H1 (cell line): Measurements from ENCODE around the gene ZNF581. TPM values are rescaled to one million over a fixed set of nuclear protein-coding genes. Genes with fewer than 3 reads are reported as not detected.

Experiments used
- CTCF ChIA-PET: fragments of 300-600 bp; sonication (Branson Sonifier 250); formaldehyde crosslinking; loops from one replicate; lab custom pipeline; 2021; ENCODE audit not compliant: partially characterized antibody; lab: Charles Lee
- POLR2A ChIA-PET: fragments of 300-600 bp; sonication (Branson Sonifier 250); formaldehyde crosslinking; loops from one replicate; lab custom pipeline; 2021; ENCODE audit warnings: inconsistent platforms; ENCODE audit not compliant: partially characterized antibody; lab: Charles Lee
- DNase-seq, 2 experiments: peaks; one replicate each; pipeline versions ENCODE4 v3.0.0 to v3.0.0-alpha.2; 2010 to 2022; ENCODE audit warnings: low spot score in 2 of 2, low read depth in 1 of 2, mixed read lengths in 1 of 2
- FAIRE-seq: peaks from 2 replicates; lab custom pipeline; 2011; peaks lifted over from hg19 to GRCh38; lab: Jason Lieb, UNC
- H2AFZ ChIP-seq: 2 replicates; pipeline ENCODE4 v1.8.1; 2012; ENCODE audit warnings: low read length, inconsistent platforms
- H2AK5ac ChIP-seq: 2 replicates; pipeline ENCODE4 v1.6.1; 2013; ENCODE audit warnings: low read depth, low read length
- H2BK120ac ChIP-seq: replicated peaks from 2 replicates; pipeline ENCODE3; 2013; ENCODE audit warnings: low read depth, low read length, inconsistent platforms
- H2BK12ac ChIP-seq: 2 replicates; pipeline ENCODE4 v1.6.1; 2013; ENCODE audit warnings: low read depth, low read length
- H2BK15ac ChIP-seq: 2 replicates; pipeline ENCODE4 v1.6.1; 2013; ENCODE audit warnings: low read length
- H2BK20ac ChIP-seq: 2 replicates; pipeline ENCODE4 v1.6.1; 2013; ENCODE audit warnings: low read length
- H2BK5ac ChIP-seq: 2 replicates; pipeline ENCODE4 v1.6.1; 2013; ENCODE audit warnings: low read depth, low read length
- H3K14ac ChIP-seq: 2 replicates; pipeline ENCODE4 v1.6.1; 2013; ENCODE audit warnings: inconsistent platforms; ENCODE audit not compliant: insufficient read length
- H3K18ac ChIP-seq: 2 replicates; pipeline ENCODE4 v1.6.1; 2013; ENCODE audit warnings: low read length; ENCODE audit errors: extremely low read depth
- H3K23ac ChIP-seq: 2 replicates; pipeline ENCODE4 v1.6.1; 2013; ENCODE audit warnings: inconsistent platforms; ENCODE audit not compliant: insufficient read length
- H3K23me2 ChIP-seq: 2 replicates; pipeline ENCODE4 v1.6.1; 2013; ENCODE audit warnings: low read depth, low read length
- H3K27ac ChIP-seq: 2 replicates; pipeline ENCODE4 v1.6.1; 2011; ENCODE audit warnings: low read depth, low read length, inconsistent platforms
- H3K27me3 ChIP-seq, 4 experiments: replicated peaks in 1 of 4; 1 replicate in 1 of 4; 2 replicates in 3 of 4; pipeline versions ENCODE4 v1.6.1 to v1.8.1; 2011 to 2013; ENCODE audit warnings: low read length in 3 of 4, mild to moderate bottlenecking in 3 of 4, inconsistent platforms in 2 of 4, mixed read lengths in 2 of 4, moderate library complexity in 1 of 4; ENCODE audit not compliant: control insufficient read depth in 3 of 4, insufficient read depth in 3 of 4; ENCODE audit errors: extremely low read depth in 1 of 4
- H3K36me3 ChIP-seq, 4 experiments: 2 replicates each; pipeline versions ENCODE4 v1.6.1 to v1.8.1; 2011 to 2013; ENCODE audit warnings: mild to moderate bottlenecking in 4 of 4, low read length in 3 of 4, moderate library complexity in 2 of 4, control low read depth in 1 of 4, inconsistent platforms in 1 of 4; ENCODE audit not compliant: insufficient read depth in 4 of 4, control insufficient read depth in 2 of 4
- H3K4ac ChIP-seq: replicated peaks from 2 replicates; pipeline ENCODE3; 2013; ENCODE audit warnings: low read length, low read depth, mixed read lengths, inconsistent platforms; ENCODE audit not compliant: insufficient read length
- H3K4me1 ChIP-seq, 4 experiments: replicated peaks in 1 of 4; 1 replicate in 1 of 4; 2 replicates in 3 of 4; pipeline versions ENCODE4 v1.6.1 to v1.8.1; 2011 to 2013; ENCODE audit warnings: low read length in 3 of 4, inconsistent platforms in 2 of 4, mixed read lengths in 1 of 4; ENCODE audit not compliant: insufficient read depth in 4 of 4, control insufficient read depth in 3 of 4
- H3K4me2 ChIP-seq, 2 experiments: 2 replicates each; pipeline versions ENCODE4 v1.6.1 to v1.8.1; 2011 to 2013; ENCODE audit warnings: low read depth in 2 of 2, low read length in 2 of 2, control low read depth in 1 of 2, inconsistent platforms in 1 of 2, mild to moderate bottlenecking in 1 of 2; ENCODE audit not compliant: insufficient read depth in 1 of 2
- H3K4me3 ChIP-seq, 4 experiments: fragments of 200-600, 300-600 bp in 1 of 4; sonication (generic), shearing (Covaris generic), sonication (Bioruptor Twin) in 1 of 4; 2 replicates each; pipeline versions ENCODE4 v1.5.1 to v1.8.1; 2011 to 2016; ENCODE audit warnings: low read length in 4 of 4, low read depth in 3 of 4, control low read depth in 2 of 4, inconsistent platforms in 2 of 4, mild to moderate bottlenecking in 2 of 4, mixed read lengths in 1 of 4, moderate library complexity in 1 of 4; ENCODE audit not compliant: insufficient read depth in 2 of 4; ENCODE audit errors: extremely low read depth in 1 of 4
- H3K56ac ChIP-seq: replicated peaks from 2 replicates; pipeline ENCODE3; 2013; ENCODE audit warnings: low read depth, mild to moderate bottlenecking, mixed read lengths, low read length, inconsistent platforms; ENCODE audit not compliant: insufficient read length
- H3K79me1 ChIP-seq: 2 replicates; pipeline ENCODE4 v1.6.1; 2013; ENCODE audit warnings: low read depth, low read length, control low read depth
- H3K79me2 ChIP-seq, 2 experiments: 2 replicates each; pipeline versions ENCODE4 v1.6.1 to v1.8.1; 2012 to 2013; ENCODE audit warnings: low read length in 2 of 2, mild to moderate bottlenecking in 2 of 2, inconsistent platforms in 1 of 2; ENCODE audit not compliant: insufficient read depth in 2 of 2, control insufficient read depth in 1 of 2
- H3K9ac ChIP-seq, 4 experiments: replicated peaks in 1 of 4; 1 replicate in 1 of 4; 2 replicates in 3 of 4; pipeline versions ENCODE4 v1.6.1 to v1.8.1; 2011 to 2013; ENCODE audit warnings: low read depth in 3 of 4, low read length in 3 of 4, control low read depth in 2 of 4, mild to moderate bottlenecking in 2 of 4, moderate library complexity in 2 of 4, inconsistent platforms in 1 of 4; ENCODE audit errors: extremely low read depth in 1 of 4
- H3K9me3 ChIP-seq, 2 experiments: 2 replicates each; pipeline versions ENCODE4 v1.6.1 to v1.8.1; 2012 to 2013; ENCODE audit warnings: mild to moderate bottlenecking in 2 of 2, moderate library complexity in 2 of 2, control low read depth in 1 of 2, inconsistent platforms in 1 of 2, low read depth in 1 of 2, low read length in 1 of 2, mixed read lengths in 1 of 2; ENCODE audit not compliant: insufficient read depth in 2 of 2
- H4K20me1 ChIP-seq, 2 experiments: replicated peaks in 1 of 2; 2 replicates each; pipeline versions ENCODE3 to v1.8.1; 2011 to 2013; ENCODE audit warnings: inconsistent platforms in 2 of 2, low read length in 2 of 2, mild to moderate bottlenecking in 1 of 2; ENCODE audit not compliant: insufficient read depth in 2 of 2, control insufficient read depth in 1 of 2
- H4K5ac ChIP-seq: 2 replicates; pipeline ENCODE4 v1.6.1; 2013; ENCODE audit warnings: low read length, low read depth, mixed read lengths, inconsistent platforms; ENCODE audit not compliant: insufficient read length
- H4K8ac ChIP-seq: 2 replicates; pipeline ENCODE4 v1.8.0; 2013; ENCODE audit warnings: mild to moderate bottlenecking, moderate library complexity, low read length, inconsistent platforms; ENCODE audit not compliant: insufficient read depth; ENCODE audit errors: extremely low read depth
- H4K91ac ChIP-seq: replicated peaks from 2 replicates; pipeline ENCODE3; 2013; ENCODE audit warnings: low read length, mixed read lengths, inconsistent platforms; ENCODE audit not compliant: insufficient read length
- CREB1 ChIP-seq: IDR thresholded peaks from 2 replicates; pipeline ENCODE4 v1.6.1; 2012; ENCODE audit warnings: inconsistent platforms
- HDAC6 ChIP-seq: IDR thresholded peaks from one replicate; pipeline ENCODE4 v1.7.1; 2012; ENCODE audit warnings: low read depth, mild to moderate bottlenecking, inconsistent platforms, low read length, moderate library complexity
- NRF1 ChIP-seq: IDR thresholded peaks from 2 replicates; pipeline ENCODE4 v1.6.1; 2011; ENCODE audit warnings: mild to moderate bottlenecking, low read depth, low read length, improper control_type of control experiment
- PHF8 ChIP-seq: fragments of 200-600 bp; sonication (generic); conservative IDR thresholded peaks from 2 replicates; pipeline ENCODE4 v1.7.1; 2012; ENCODE audit warnings: low read depth, mild to moderate bottlenecking, inconsistent platforms, low read length, moderate library complexity
- POLR2AphosphoS5 ChIP-seq: IDR thresholded peaks from 2 replicates; pipeline ENCODE4 v1.6.1; 2011; ENCODE audit warnings: low read depth, low read length
- RXRA ChIP-seq: IDR thresholded peaks from 2 replicates; pipeline ENCODE4 v1.6.1; 2011; ENCODE audit warnings: low read depth, mild to moderate bottlenecking, low read length, moderate library complexity; ENCODE audit not compliant: insufficient read depth
- SAP30 ChIP-seq: fragments of 300-600 bp; sonication (generic); IDR thresholded peaks from 2 replicates; pipeline ENCODE4 v1.7.1; 2012; ENCODE audit warnings: low read length, moderate library complexity, mild to moderate bottlenecking, inconsistent platforms; ENCODE audit not compliant: insufficient read depth, insufficient replicate concordance
- SP2 ChIP-seq: IDR thresholded peaks from 2 replicates; pipeline ENCODE4 v1.6.1; 2012; ENCODE audit warnings: mild to moderate bottlenecking, low read length, inconsistent platforms
- SP4 ChIP-seq: IDR thresholded peaks from 2 replicates; pipeline ENCODE4 v1.6.1; 2012; ENCODE audit warnings: low read length, inconsistent platforms
- SRF ChIP-seq: IDR thresholded peaks from 2 replicates; pipeline ENCODE4 v1.6.1; 2011; ENCODE audit warnings: mild to moderate bottlenecking, low read depth, low read length, moderate library complexity
- TBP ChIP-seq: IDR thresholded peaks from 2 replicates; pipeline ENCODE4 v1.6.1; 2011; ENCODE audit warnings: low read depth, low read length, improper control_type of control experiment
- TEAD4 ChIP-seq: IDR thresholded peaks from 2 replicates; pipeline ENCODE4 v1.6.1; 2012; ENCODE audit warnings: low read depth, low read length, inconsistent platforms, mixed read lengths
- YY1 ChIP-seq: IDR thresholded peaks from 2 replicates; pipeline ENCODE4 v1.6.1; 2011; ENCODE audit warnings: low read depth, mild to moderate bottlenecking, low read length
- WGBS, 2 experiments: shearing (Covaris generic) in 1 of 2; methylation state at CpG; one replicate each; pipeline versions ENCODE4 v1.1.6 to v1.1.7; 2013 to 2015; ENCODE audit warnings: low lambda C conversion rate in 2 of 2, mixed read lengths in 2 of 2, inconsistent platforms in 1 of 2, low coverage in 1 of 2, missing lambda C conversion rate in 1 of 2; ENCODE audit not compliant: insufficient replicate concordance in 2 of 2, insufficient coverage in 1 of 2, insufficient read length in 1 of 2; ENCODE audit errors: extremely low coverage in 1 of 2, missing lambda C conversion rate in 1 of 2; 5-methylcytosine and 5-hydroxymethylcytosine counted together
- polyA plus RNA-seq, 7 experiments: library from polyadenylated mRNA; depleted of rRNA in 3 of 7; stranded (reverse) in 5 of 7; unstranded in 2 of 7; fragments of >200 nt in 5 of 7; fragments of 200-250 nt in 2 of 7; gene quantifications; 1 replicate in 5 of 7; 2 replicates in 1 of 7; 4 replicates in 1 of 7; pipeline versions ENCODE4 v1.2.1 to v1.2.3, GENCODE V29; 2011 to 2013; ENCODE audit warnings: missing spikeins in 2 of 7, mixed read lengths in 2 of 7
- total RNA-seq: library from RNA; stranded (reverse); fragmentation: NEBNext Ultra II Directional; extraction: Animal tissue kit (Norgen Biotek cat#: 25700); gene quantifications from 2 replicates; pipeline ENCODE4 v1.2.1, GENCODE V29; 2021
- TF ChIP-seq, protein P1 (sequence below): IDR thresholded peaks from 2 replicates; pipeline ENCODE4 v1.6.1; 2011; ENCODE audit warnings: low read depth, mild to moderate bottlenecking, low read length; ENCODE audit not compliant: insufficient read depth

ZNF581 gene
- total and polyA plus RNA-seq, 2 of the 8 experiments (the other 6 are each of a cell fraction or from before 2014, with no cell fraction given) = 73.0 to 76.1 TPM

DNA sequence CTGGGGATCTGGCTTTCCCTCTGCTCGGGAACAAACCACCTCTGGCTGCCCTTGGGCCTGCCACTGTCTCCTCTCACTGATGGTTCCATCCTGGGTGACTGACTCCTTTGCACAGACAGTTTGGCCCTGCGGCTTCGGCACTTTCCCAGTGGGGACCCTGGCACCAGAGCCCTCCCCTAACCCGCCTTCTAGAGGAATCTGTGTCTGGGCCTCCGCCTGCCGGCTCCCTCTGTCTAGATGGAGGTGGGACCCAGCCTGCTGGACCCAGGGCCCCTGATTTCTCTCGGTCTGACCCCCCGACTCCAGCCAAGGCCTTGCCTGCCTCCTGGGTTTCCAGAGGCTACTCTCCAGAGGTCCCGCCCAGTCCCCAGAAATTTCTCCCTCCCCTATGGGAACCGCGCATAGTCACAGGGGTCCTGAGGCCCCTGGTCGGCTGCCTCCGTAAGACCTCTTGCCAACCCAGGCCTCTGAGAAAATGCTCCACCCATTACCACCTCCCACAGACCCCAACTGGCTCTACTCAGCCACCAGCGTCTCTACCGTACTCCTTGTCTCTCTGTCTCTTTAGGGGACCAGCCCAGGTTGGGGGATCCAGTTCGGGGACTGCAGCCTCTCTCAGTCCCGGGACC, 7.3 kb downstream of the ZNF581 start:
- no peak overlapping the region for H4K5ac ChIP-seq
- H2AFZ ChIP-seq = no peak overlapping the region
- DNase-seq (no peak), FAIRE-seq (no peak)
- H3K36me3 ChIP-seq = peaks cover 0 to 3% (median 1%) of the 10 kb centered on the region in 4 experiments; a peak in 2 of 8 replicates
- no peak overlapping the region for H3K14ac ChIP-seq
- H4K91ac ChIP-seq = no peak overlapping the region
- WGBS, 2 experiments = 91% methylated on average over 17 of the region's 17 CpGs; no CpG with 5 or more reads in 1 of the 2 experiments
- H3K56ac ChIP-seq = no peak overlapping the region
- no peak overlapping the region for H3K4ac ChIP-seq
- no peak overlapping the region for H3K18ac ChIP-seq
- H4K8ac ChIP-seq = no peak overlapping the region
- CTCF ChIA-PET = interaction anchor here (0.9 to 6.9 kb wide), 2 partner anchors 19 to 21 kb away, joined by 3 to 56 read pairs; no protein-coding TSS in a partner anchor
- no peaks in the 10 kb centered on the region for H3K27me3 ChIP-seq
- peaks cover 2% of the 10 kb centered on the region; the same call in 1 of the 2 replicates for H3K79me1 ChIP-seq
- H4K20me1 ChIP-seq = no peaks in the 10 kb centered on the region
- peaks cover 11% of the 10 kb centered on the region for H3K23me2 ChIP-seq
- H3K4me1 ChIP-seq = peaks cover 0 to 8% (median 3%) of the 10 kb centered on the region in 4 experiments; a peak in 5 of 7 replicates
- no peaks in the 10 kb centered on the region for H3K9me3 ChIP-seq
- H3K23ac ChIP-seq = no peak overlapping the region
- no peak overlapping the region for H3K27ac ChIP-seq
- H2BK20ac ChIP-seq = no peak overlapping the region
- no peak overlapping the region for H2BK12ac ChIP-seq
- no peak overlapping the region for H3K4me3 ChIP-seq
- H2BK15ac ChIP-seq = no peak overlapping the region
- H3K9ac ChIP-seq = no peak overlapping the region
- H2BK5ac ChIP-seq = no peak overlapping the region
- peaks cover 2 to 4% of the 10 kb centered on the region in 2 experiments for H3K79me2 ChIP-seq
- POLR2A ChIA-PET = interaction anchor here (9.2 kb wide), 1 partner anchor 17 kb away, joined by 96 read pairs; no protein-coding TSS in a partner anchor
- no peak overlapping the region for H2AK5ac ChIP-seq
- H2BK120ac ChIP-seq = no peak overlapping the region
- H3K4me2 ChIP-seq = no peak overlapping the region
- no peak for TF ChIP-seq TEAD4
- TF ChIP-seq POLR2AphosphoS5 = no peak
- TF ChIP-seq PHF8 = no peak
- TF ChIP-seq TBP = no peak
- no peak for TF ChIP-seq RXRA
- TF ChIP-seq SRF = no peak
- TF ChIP-seq SP2 = no peak
- TF ChIP-seq CREB1 = no peak
- TF ChIP-seq SP4 = no peak
- no peak for TF ChIP-seq SAP30
- TF ChIP-seq, protein P1, sequence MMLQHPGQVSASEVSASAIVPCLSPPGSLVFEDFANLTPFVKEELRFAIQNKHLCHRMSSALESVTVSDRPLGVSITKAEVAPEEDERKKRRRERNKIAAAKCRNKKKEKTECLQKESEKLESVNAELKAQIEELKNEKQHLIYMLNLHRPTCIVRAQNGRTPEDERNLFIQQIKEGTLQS = no peak
- TF ChIP-seq YY1 = no peak
- TF ChIP-seq HDAC6 = no peak
- TF ChIP-seq NRF1 = no peak
